SK-N-SH (cell line): Measurements from ENCODE around the gene CCDC40. TPM values are rescaled to one million over a fixed set of nuclear protein-coding genes. Genes with fewer than 3 reads are reported as not detected.

ENCODE experiments used
- CTCF ChIA-PET: fragments of 300-600, 350-600 bp; formaldehyde crosslinking; extraction: SDS; loops from one replicate; lab custom pipeline; 2021; lab: Yijun Ruan, JAX
- POLR2A ChIA-PET: fragments of 350-600 bp; sonication (Branson Sonifier 250); formaldehyde crosslinking; extraction: SDS; loops from one replicate; lab custom pipeline; 2020; ENCODE audit warnings: antibody characterized with exemption, inconsistent platforms; lab: Yijun Ruan, JAX
- DNase-seq: peaks from one replicate; pipeline ENCODE4 v3.0.0; 2012
- H2AFZ ChIP-seq: fragments of 200-600 bp; sonication (generic); 2 replicates; pipeline ENCODE4 v1.8.1; 2016; ENCODE audit warnings: antibody characterized with exemption, mild to moderate bottlenecking, low read depth
- H3F3A ChIP-seq: fragments of 200-600 bp; sonication (generic); replicated peaks from 2 replicates; pipeline ENCODE3; 2016; ENCODE audit warnings: antibody characterized with exemption, mild to moderate bottlenecking; ENCODE audit not compliant: insufficient read depth
- H3K27ac ChIP-seq, 2 experiments: fragments of 200-500 bp in 1 of 2; fragments of 200-600 bp in 1 of 2; sonication (Bioruptor generic) in 1 of 2; sonication (generic), shearing (Covaris generic) in 1 of 2; 2 replicates each; pipeline versions ENCODE4 v1.5.1 to v1.6.1; 2014 to 2016; ENCODE audit warnings: low read depth in 2 of 2, inconsistent platforms in 1 of 2, low read length in 1 of 2, mild to moderate bottlenecking in 1 of 2, mixed read lengths in 1 of 2
- H3K27me3 ChIP-seq: fragments of 200-600 bp; sonication (generic), shearing (Covaris generic); 2 replicates; pipeline ENCODE4 v1.6.1; 2016; ENCODE audit warnings: mixed run types; ENCODE audit not compliant: insufficient read depth
- H3K36me3 ChIP-seq, 2 experiments: fragments of 200-500 bp in 1 of 2; fragments of 200-600 bp in 1 of 2; sonication (Bioruptor generic) in 1 of 2; sonication (generic) in 1 of 2; replicated peaks in 1 of 2; 2 replicates each; pipeline versions ENCODE3 to v1.5.1; 2014 to 2016; ENCODE audit warnings: low read length in 1 of 2, mild to moderate bottlenecking in 1 of 2; ENCODE audit not compliant: insufficient read depth in 2 of 2, control insufficient read depth in 1 of 2
- H3K4me1 ChIP-seq, 2 experiments: fragments of 200-500 bp in 1 of 2; fragments of 200-600 bp in 1 of 2; sonication (Bioruptor generic) in 1 of 2; sonication (generic), shearing (Covaris generic) in 1 of 2; 2 replicates each; pipeline versions ENCODE4 v1.5.1 to v1.6.1; 2014 to 2016; ENCODE audit warnings: low read depth in 1 of 2, low read length in 1 of 2, mixed run types in 1 of 2; ENCODE audit not compliant: insufficient read depth in 2 of 2, control insufficient read depth in 1 of 2
- H3K4me2 ChIP-seq: fragments of 200-600 bp; sonication (generic), shearing (Covaris generic); 2 replicates; pipeline ENCODE4 v1.6.1; 2017; ENCODE audit warnings: mixed run types
- H3K4me3 ChIP-seq, 2 experiments: fragments of 200-500 bp in 1 of 2; fragments of 200-600 bp in 1 of 2; sonication (Bioruptor generic) in 1 of 2; sonication (generic), shearing (Covaris generic) in 1 of 2; 2 replicates each; pipeline versions ENCODE4 v1.5.1 to v1.8.1; 2014 to 2016; ENCODE audit warnings: low read depth in 2 of 2, inconsistent platforms in 1 of 2, low read length in 1 of 2, mild to moderate bottlenecking in 1 of 2, mixed read lengths in 1 of 2, moderate library complexity in 1 of 2
- H3K79me2 ChIP-seq: fragments of 200-600 bp; sonication (generic); 2 replicates; pipeline ENCODE4 v1.8.1; 2017; ENCODE audit warnings: mild to moderate bottlenecking; ENCODE audit not compliant: insufficient read depth
- H3K9ac ChIP-seq: fragments of 200-600 bp; sonication (generic); 2 replicates; pipeline ENCODE4 v1.6.1; 2017; ENCODE audit warnings: mixed run types
- H3K9me2 ChIP-seq: fragments of 200-600 bp; sonication (generic); 2 replicates; pipeline ENCODE4 v1.6.1; 2017; ENCODE audit warnings: mixed run types
- H3K9me3 ChIP-seq: fragments of 200-600 bp; sonication (generic); 2 replicates; pipeline ENCODE4 v1.6.1; 2017; ENCODE audit warnings: mixed run types, mild to moderate bottlenecking, moderate library complexity
- H4K20me1 ChIP-seq: fragments of 200-600 bp; sonication (generic); 2 replicates; pipeline ENCODE4 v1.6.1; 2017; ENCODE audit warnings: mild to moderate bottlenecking, mixed run types; ENCODE audit not compliant: insufficient read depth
- GABPA ChIP-seq: IDR thresholded peaks from 2 replicates; pipeline ENCODE4 v1.4.0; 2012; ENCODE audit warnings: low read depth, mild to moderate bottlenecking
- NFIC ChIP-seq: IDR thresholded peaks from 2 replicates; pipeline ENCODE4 v1.4.0; 2012; ENCODE audit warnings: borderline replicate concordance
- NRF1 ChIP-seq: IDR thresholded peaks from 2 replicates; pipeline ENCODE4 v1.6.1; 2012; ENCODE audit warnings: low read depth, mild to moderate bottlenecking, low read length
- POLR2AphosphoS5 ChIP-seq: IDR thresholded peaks from 2 replicates; pipeline ENCODE4 v1.6.1; 2012; ENCODE audit warnings: low read depth, low read length
- RAD21 ChIP-seq: IDR thresholded peaks from 2 replicates; pipeline ENCODE4 v1.6.1; 2012; ENCODE audit warnings: mild to moderate bottlenecking, low read length
- RFX5 ChIP-seq: IDR thresholded peaks from 2 replicates; pipeline ENCODE4 v1.6.1; 2012; ENCODE audit warnings: mild to moderate bottlenecking, improper control_type of control experiment, low read length
- RXRA ChIP-seq: IDR thresholded peaks from 2 replicates; pipeline ENCODE4 v1.4.0; 2012; ENCODE audit warnings: low read depth, mild to moderate bottlenecking, borderline replicate concordance
- SIN3A ChIP-seq: IDR thresholded peaks from 2 replicates; pipeline ENCODE4 v1.6.1; 2012; ENCODE audit warnings: low read depth, mild to moderate bottlenecking, low read length, moderate library complexity, borderline replicate concordance
- WGBS: methylation state at CpG from one replicate; pipeline ENCODE4 v1.1.6; 2017; ENCODE audit warnings: low lambda C conversion rate; 5-methylcytosine and 5-hydroxymethylcytosine counted together
- polyA plus RNA-seq, 3 experiments: library from polyadenylated mRNA; depleted of rRNA; stranded (reverse); fragments of >200 nt; gene quantifications; 2 replicates each; pipeline ENCODE4 v1.2.3, GENCODE V29; 2012
- TF ChIP-seq, protein P1 (sequence below): IDR thresholded peaks from 2 replicates; pipeline ENCODE4 v1.4.0; 2012; ENCODE audit warnings: low read depth
- TF ChIP-seq, protein P2 (sequence below): IDR thresholded peaks from 2 replicates; pipeline ENCODE4; 2012
- TF ChIP-seq, protein P3 (sequence below): fragments of 150-350 bp; IDR thresholded peaks from 2 replicates; pipeline ENCODE4 v1.6.1; 2016; ENCODE audit warnings: mild to moderate bottlenecking, low read depth, low read length
- TF ChIP-seq, protein P4 (sequence below): fragments of 200-600 bp; sonication (generic); IDR thresholded peaks from 2 replicates; pipeline ENCODE4 v1.6.1; 2017; ENCODE audit warnings: antibody characterized with exemption, mild to moderate bottlenecking, moderate library complexity
- TF ChIP-seq, protein P5 (sequence below): IDR thresholded peaks from 2 replicates; pipeline ENCODE4 v1.6.1; 2012; ENCODE audit warnings: mild to moderate bottlenecking, low read depth, low read length, moderate library complexity

Gene CCDC40
- polyA plus RNA-seq, 1 of the 3 experiments (the other 2 are of a cell fraction): 17.3 TPM

DNA sequence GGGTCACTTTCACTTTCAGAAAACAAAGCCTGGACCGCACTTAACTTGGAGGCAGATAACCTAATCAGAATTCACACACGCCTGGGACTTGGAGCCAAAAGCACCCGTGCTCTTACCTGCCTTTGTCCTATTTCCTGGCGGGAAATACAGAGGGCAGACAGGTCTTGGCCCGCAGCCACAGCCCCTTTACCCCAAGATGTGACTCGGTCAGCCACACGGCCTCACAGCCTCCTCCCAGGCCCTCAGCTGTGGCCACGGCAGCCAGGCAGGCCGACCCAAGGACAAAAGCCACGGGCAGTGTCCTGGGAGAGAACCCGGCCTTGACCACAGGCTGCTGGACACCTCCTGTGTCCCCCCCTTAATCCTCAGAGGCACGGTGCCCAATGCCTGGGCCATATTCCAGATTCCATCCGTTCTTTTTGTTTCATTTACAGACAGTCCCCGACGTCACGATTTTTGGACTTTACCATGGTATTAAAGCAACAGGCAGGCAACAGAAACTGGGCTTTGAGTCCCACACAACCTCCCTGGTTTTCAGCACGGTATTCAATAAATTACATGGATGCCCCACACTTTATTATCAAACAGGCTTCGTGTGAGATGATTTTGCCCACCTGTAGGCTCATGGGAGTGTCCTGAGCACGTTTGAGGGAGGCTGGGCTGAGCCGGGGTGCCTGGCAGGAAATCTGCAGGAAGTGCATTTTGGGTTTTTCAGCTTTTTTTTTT is 34.8 kb downstream of the CCDC40 start:
- Histone ChIP-seq H3K79me2 (no peaks in the 10 kb centered on the region), H3K27me3 (no peaks in the 10 kb centered on the region), H3K4me2 (no peak overlapping the region), H3F3A (no peaks in the 10 kb centered on the region), H2AFZ (no peak overlapping the region), H3K9ac (no peak overlapping the region), H3K4me3 (no peak overlapping the region), H3K27ac (no peak overlapping the region), H3K9me3 (no peaks in the 10 kb centered on the region), H3K36me3 (no peaks in the 10 kb centered on the region), H3K9me2 (no peaks in the 10 kb centered on the region), H4K20me1 (no peaks in the 10 kb centered on the region), H3K4me1 (peaks cover 0 to 3% of the 10 kb centered on the region in 2 experiments; a peak in 1 of 4 replicates)
- WGBS: 85% methylated on average over 19 of the region's 20 CpGs
- CTCF ChIA-PET: interaction anchor here (1.0 to 2.9 kb wide), 4 partner anchors 11 to 65 kb away, joined by 3 to 15 read pairs (median 4); partner anchors contain the start of gene GAA
- TF ChIP-seq POLR2AphosphoS5 (no peak), NFIC (no peak)
- POLR2A ChIA-PET: no interaction called here
- DNase-seq: no peak

DNA sequence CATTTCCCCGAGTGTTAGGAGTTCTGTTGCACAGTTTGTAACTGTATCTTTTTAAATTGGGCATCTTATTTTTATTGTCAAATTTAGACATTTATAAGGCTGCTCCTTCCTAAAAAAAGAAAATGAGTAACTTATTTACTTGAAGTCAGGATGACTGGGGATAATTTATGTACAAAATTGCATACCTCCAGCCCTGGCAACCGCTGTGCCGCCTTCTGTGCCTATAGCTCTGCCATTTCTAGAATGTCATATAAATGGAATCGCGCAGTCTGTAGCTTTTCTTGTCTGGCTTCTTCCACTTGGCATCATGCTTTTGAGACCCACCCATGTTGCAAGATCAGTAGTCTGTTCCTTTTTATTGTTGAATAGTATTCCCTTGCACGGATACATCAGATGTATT is 36.0 kb downstream of the CCDC40 start:
- peaks cover 0 to 3% of the 10 kb centered on the region in 2 experiments; a peak in 1 of 4 replicates for H3K4me1 ChIP-seq
- H3K27ac ChIP-seq: no peak overlapping the region
- CTCF ChIA-PET: interaction anchor here (0.6 to 2.9 kb wide), 6 partner anchors 10 to 66 kb away, joined by 3 to 15 read pairs (median 4); partner anchors contain the start of gene GAA

More for the DNA sequence above, 36.0 kb downstream of the CCDC40 start:
- POLR2A ChIA-PET: no interaction called here
- H3K79me2 ChIP-seq: no peaks in the 10 kb centered on the region
- H3K9me2 ChIP-seq: no peaks in the 10 kb centered on the region
- 86% methylated on average over 6 of the region's 6 CpGs for WGBS
- no peaks in the 10 kb centered on the region for H3F3A ChIP-seq
- no peaks in the 10 kb centered on the region for H3K36me3 ChIP-seq
- H3K9ac ChIP-seq: no peak overlapping the region
- H4K20me1 ChIP-seq: no peaks in the 10 kb centered on the region
- TF ChIP-seq GABPA: no peak
- TF ChIP-seq, protein P1, sequence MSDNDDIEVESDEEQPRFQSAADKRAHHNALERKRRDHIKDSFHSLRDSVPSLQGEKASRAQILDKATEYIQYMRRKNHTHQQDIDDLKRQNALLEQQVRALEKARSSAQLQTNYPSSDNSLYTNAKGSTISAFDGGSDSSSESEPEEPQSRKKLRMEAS: no peak
- TF ChIP-seq, protein P2, sequence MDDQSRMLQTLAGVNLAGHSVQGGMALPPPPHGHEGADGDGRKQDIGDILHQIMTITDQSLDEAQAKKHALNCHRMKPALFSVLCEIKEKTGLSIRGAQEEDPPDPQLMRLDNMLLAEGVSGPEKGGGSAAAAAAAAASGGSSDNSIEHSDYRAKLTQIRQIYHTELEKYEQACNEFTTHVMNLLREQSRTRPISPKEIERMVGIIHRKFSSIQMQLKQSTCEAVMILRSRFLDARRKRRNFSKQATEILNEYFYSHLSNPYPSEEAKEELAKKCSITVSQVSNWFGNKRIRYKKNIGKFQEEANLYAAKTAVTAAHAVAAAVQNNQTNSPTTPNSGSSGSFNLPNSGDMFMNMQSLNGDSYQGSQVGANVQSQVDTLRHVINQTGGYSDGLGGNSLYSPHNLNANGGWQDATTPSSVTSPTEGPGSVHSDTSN: no peak
- TF ChIP-seq RAD21: no peak
- no peak for TF ChIP-seq RFX5
- TF ChIP-seq, protein P3, sequence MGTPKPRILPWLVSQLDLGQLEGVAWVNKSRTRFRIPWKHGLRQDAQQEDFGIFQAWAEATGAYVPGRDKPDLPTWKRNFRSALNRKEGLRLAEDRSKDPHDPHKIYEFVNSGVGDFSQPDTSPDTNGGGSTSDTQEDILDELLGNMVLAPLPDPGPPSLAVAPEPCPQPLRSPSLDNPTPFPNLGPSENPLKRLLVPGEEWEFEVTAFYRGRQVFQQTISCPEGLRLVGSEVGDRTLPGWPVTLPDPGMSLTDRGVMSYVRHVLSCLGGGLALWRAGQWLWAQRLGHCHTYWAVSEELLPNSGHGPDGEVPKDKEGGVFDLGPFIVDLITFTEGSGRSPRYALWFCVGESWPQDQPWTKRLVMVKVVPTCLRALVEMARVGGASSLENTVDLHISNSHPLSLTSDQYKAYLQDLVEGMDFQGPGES: no peak
- TF ChIP-seq NRF1: no peak
- no peak for TF ChIP-seq RXRA
- TF ChIP-seq, protein P4, sequence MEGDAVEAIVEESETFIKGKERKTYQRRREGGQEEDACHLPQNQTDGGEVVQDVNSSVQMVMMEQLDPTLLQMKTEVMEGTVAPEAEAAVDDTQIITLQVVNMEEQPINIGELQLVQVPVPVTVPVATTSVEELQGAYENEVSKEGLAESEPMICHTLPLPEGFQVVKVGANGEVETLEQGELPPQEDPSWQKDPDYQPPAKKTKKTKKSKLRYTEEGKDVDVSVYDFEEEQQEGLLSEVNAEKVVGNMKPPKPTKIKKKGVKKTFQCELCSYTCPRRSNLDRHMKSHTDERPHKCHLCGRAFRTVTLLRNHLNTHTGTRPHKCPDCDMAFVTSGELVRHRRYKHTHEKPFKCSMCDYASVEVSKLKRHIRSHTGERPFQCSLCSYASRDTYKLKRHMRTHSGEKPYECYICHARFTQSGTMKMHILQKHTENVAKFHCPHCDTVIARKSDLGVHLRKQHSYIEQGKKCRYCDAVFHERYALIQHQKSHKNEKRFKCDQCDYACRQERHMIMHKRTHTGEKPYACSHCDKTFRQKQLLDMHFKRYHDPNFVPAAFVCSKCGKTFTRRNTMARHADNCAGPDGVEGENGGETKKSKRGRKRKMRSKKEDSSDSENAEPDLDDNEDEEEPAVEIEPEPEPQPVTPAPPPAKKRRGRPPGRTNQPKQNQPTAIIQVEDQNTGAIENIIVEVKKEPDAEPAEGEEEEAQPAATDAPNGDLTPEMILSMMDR: no peak
- TF ChIP-seq, protein P5, sequence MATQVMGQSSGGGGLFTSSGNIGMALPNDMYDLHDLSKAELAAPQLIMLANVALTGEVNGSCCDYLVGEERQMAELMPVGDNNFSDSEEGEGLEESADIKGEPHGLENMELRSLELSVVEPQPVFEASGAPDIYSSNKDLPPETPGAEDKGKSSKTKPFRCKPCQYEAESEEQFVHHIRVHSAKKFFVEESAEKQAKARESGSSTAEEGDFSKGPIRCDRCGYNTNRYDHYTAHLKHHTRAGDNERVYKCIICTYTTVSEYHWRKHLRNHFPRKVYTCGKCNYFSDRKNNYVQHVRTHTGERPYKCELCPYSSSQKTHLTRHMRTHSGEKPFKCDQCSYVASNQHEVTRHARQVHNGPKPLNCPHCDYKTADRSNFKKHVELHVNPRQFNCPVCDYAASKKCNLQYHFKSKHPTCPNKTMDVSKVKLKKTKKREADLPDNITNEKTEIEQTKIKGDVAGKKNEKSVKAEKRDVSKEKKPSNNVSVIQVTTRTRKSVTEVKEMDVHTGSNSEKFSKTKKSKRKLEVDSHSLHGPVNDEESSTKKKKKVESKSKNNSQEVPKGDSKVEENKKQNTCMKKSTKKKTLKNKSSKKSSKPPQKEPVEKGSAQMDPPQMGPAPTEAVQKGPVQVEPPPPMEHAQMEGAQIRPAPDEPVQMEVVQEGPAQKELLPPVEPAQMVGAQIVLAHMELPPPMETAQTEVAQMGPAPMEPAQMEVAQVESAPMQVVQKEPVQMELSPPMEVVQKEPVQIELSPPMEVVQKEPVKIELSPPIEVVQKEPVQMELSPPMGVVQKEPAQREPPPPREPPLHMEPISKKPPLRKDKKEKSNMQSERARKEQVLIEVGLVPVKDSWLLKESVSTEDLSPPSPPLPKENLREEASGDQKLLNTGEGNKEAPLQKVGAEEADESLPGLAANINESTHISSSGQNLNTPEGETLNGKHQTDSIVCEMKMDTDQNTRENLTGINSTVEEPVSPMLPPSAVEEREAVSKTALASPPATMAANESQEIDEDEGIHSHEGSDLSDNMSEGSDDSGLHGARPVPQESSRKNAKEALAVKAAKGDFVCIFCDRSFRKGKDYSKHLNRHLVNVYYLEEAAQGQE: no peak
- TF ChIP-seq SIN3A: no peak
- H3K4me3 ChIP-seq: no peak overlapping the region
- no peaks in the 10 kb centered on the region for H3K9me3 ChIP-seq
- H3K4me2 ChIP-seq: no peak overlapping the region
- H3K27me3 ChIP-seq: no peaks in the 10 kb centered on the region
- H2AFZ ChIP-seq: no peak overlapping the region
- DNase-seq: no peak
